CMK (cell line): ENCODE data around the gene SF3B6.
"Not testable (repeated sequence)": the region's sequence is repeated elsewhere in the genome, so short reads cannot be mapped to it uniquely, and the experiment has no call there.

ENCODE experiments used
- DNase-seq: peaks from one replicate; pipeline ENCODE4 v3.0.0-alpha.2; 2010; ENCODE audit warnings: low read depth

The SF3B6 gene

GRCh38 chr2:24093270-24093669 is 17.1 kb upstream of the SF3B6 start:
- DNase-seq: not testable (repeated sequence)

GRCh38 chr2:24088821-24089359 is 12.8 kb upstream of the SF3B6 start:
- DNase-seq: no peak

GRCh38 chr2:24087032-24087431 is 10.9 kb upstream of the SF3B6 start:
- no peak for DNase-seq

- no peak for DNase-seq
Measured at GRCh38 chr2:24086241-24086640, 10.1 kb upstream of the SF3B6 start.

GRCh38 chr2:24085200-24085489 is 9.0 kb upstream of the SF3B6 start:
- DNase-seq: no peak

GRCh38 chr2:24084386-24085199 is 8.5 kb upstream of the SF3B6 start, which contains the start of gene TP53I3:
TP53I3 (minus strand) TSS chr2:24084834; CDS start chr2:24084326, 508 bp downstream.
- peak; percentile 81 for DNase-seq

- DNase-seq: peak; percentile 82
Measured at GRCh38 chr2:24083567-24084385, 7.7 kb upstream of the SF3B6 start.

- DNase-seq: no peak
Measured at GRCh38 chr2:24082787-24083566, 6.9 kb upstream of the SF3B6 start.

GRCh38 chr2:24080701-24081100 is 4.6 kb upstream of the SF3B6 start:
- no peak for DNase-seq

- DNase-seq: no peak
Measured at GRCh38 chr2:24077879-24078278, 1.8 kb upstream of the SF3B6 start.

- DNase-seq: no peak
Measured at GRCh38 chr2:24077535-24077877, 1.4 kb upstream of the SF3B6 start.

- no peak for DNase-seq
Measured at GRCh38 chr2:24076849-24077534, 866 bp upstream of the SF3B6 start.

- DNase-seq: no peak
Measured at GRCh38 chr2:24075259-24075658, 867 bp downstream of the SF3B6 start.

GRCh38 chr2:24073816-24074215 is 2.3 kb downstream of the SF3B6 start:
- DNase-seq: no peak

GRCh38 chr2:24072259-24072658 is 3.9 kb downstream of the SF3B6 start:
- DNase-seq: no peak

GRCh38 chr2:24065341-24065740 is 10.8 kb downstream of the SF3B6 start:
- DNase-seq: no peak

- no peak for DNase-seq
Measured at GRCh38 chr2:24058564-24059271, 17.4 kb downstream of the SF3B6 start.

- no peak for DNase-seq
Measured at GRCh38 chr2:24055750-24056149, 20.4 kb downstream of the SF3B6 start.

- no peak for DNase-seq
Measured at GRCh38 chr2:24054366-24055010, 21.6 kb downstream of the SF3B6 start.

GRCh38 chr2:24052951-24053350 is 23.2 kb downstream of the SF3B6 start:
- no peak for DNase-seq

GRCh38 chr2:24051833-24052232 is 24.3 kb downstream of the SF3B6 start:
- DNase-seq: no peak
